ENCODE measurements around the gene DLGAP1.

DNA sequence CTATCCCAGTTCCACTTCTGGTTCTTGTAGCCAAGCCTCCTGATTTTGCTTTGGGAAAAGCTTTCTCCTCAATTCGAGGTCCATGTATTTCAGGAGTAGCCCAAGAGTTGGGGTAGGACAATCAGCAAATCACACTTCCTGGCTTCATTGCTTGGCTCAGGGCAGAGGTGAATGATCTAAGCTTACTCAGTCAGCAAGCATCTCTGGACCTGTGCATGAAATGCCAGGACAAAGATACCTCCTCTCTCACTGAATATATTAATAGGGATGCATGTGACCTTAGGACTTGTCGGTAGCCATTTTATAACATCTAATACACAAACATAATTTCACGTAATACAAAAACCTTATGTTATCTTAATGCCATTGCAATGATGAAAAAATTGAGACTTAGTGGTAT, 632.0 kb downstream of the DLGAP1 start:
- TF ChIP-seq POLR2A (IDR thresholded peaks at IDR 0.05) = no peak
- TF ChIP-seq EP300 (IDR thresholded peaks at IDR 0.05) = no peak
- TF ChIP-seq, protein P1, sequence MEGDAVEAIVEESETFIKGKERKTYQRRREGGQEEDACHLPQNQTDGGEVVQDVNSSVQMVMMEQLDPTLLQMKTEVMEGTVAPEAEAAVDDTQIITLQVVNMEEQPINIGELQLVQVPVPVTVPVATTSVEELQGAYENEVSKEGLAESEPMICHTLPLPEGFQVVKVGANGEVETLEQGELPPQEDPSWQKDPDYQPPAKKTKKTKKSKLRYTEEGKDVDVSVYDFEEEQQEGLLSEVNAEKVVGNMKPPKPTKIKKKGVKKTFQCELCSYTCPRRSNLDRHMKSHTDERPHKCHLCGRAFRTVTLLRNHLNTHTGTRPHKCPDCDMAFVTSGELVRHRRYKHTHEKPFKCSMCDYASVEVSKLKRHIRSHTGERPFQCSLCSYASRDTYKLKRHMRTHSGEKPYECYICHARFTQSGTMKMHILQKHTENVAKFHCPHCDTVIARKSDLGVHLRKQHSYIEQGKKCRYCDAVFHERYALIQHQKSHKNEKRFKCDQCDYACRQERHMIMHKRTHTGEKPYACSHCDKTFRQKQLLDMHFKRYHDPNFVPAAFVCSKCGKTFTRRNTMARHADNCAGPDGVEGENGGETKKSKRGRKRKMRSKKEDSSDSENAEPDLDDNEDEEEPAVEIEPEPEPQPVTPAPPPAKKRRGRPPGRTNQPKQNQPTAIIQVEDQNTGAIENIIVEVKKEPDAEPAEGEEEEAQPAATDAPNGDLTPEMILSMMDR (IDR thresholded peaks at IDR 0.05) = no peak
